MM.1S (cell line): ENCODE data around the gene NBAS.

Source experiments
- CTCF ChIP-seq: fragments of 300-600 bp; sonication (generic); IDR thresholded peaks from 2 replicates; pipeline ENCODE4 v1.5.1; 2016; ENCODE audit warnings: antibody characterized with exemption, low read length, mixed read lengths
- EZH2 ChIP-seq: fragments of 300-600 bp; sonication (generic); optimal IDR thresholded peaks from 2 replicates; pipeline ENCODE3; 2017; ENCODE audit warnings: low read depth, mild to moderate bottlenecking, antibody characterized with exemption, low read length, mixed read lengths

- TF ChIP-seq CTCF (no peak), EZH2 (no peak)
These were observed 336.5 kb downstream of the NBAS start for GRCh38 chr2:15224641-15225040.
